GM12878 (cell line): ENCODE measurements around the gene SQSTM1. TPM values are rescaled to one million over a fixed set of nuclear protein-coding genes. Genes with fewer than 3 reads are reported as not detected.

ENCODE experiments used
- ATAC-seq: fragments of 200-7000 bp; cut with Tn5 transposase; 3 replicates; pipeline ENCODE4 v1.9.1; 2020; ENCODE audit warnings: mild to moderate bottlenecking, moderate library complexity
- BruUV-seq: library from RNA; stranded (reverse); fragments of 400-500 nt; replicated peaks from 2 replicates; lab custom pipeline; 2021; lab: Mats Ljungman, UMichigan
- CTCF ChIA-PET: fragments of 300-600 bp; sonication (Branson Sonifier 250); formaldehyde crosslinking; extraction: SDS; loops from one replicate; lab custom pipeline; 2021; ENCODE audit warnings: inconsistent platforms; lab: Yijun Ruan, JAX
- POLR2A ChIA-PET: fragments of 350-600 bp; formaldehyde crosslinking; extraction: SDS; loops from one replicate; lab custom pipeline; 2021; ENCODE audit warnings: inconsistent platforms; lab: Charles Lee
- RAD21 ChIA-PET: fragments of 300-600 bp; sonication (Branson Sonifier 250); formaldehyde crosslinking; loops from one replicate; lab custom pipeline; 2023; ENCODE audit warnings: antibody characterized with exemption; ENCODE audit not compliant: unreplicated experiment; lab: Charles Lee
- SMC1A ChIA-PET: fragments of 300-600 bp; sonication (Branson Sonifier 250); formaldehyde crosslinking; loops from one replicate; lab custom pipeline; 2023; ENCODE audit not compliant: unreplicated experiment, uncharacterized antibody; lab: Charles Lee
- DNase-seq: peaks from one replicate; pipeline ENCODE4 v3.0.0-alpha.2; 2011; ENCODE audit warnings: low read depth, low spot score
- FAIRE-seq: peaks from 3 replicates; lab custom pipeline; 2011; peaks lifted over from hg19 to GRCh38; lab: Jason Lieb, UNC
- H2AFZ ChIP-seq: 2 replicates; pipeline ENCODE4 v1.6.0; 2011; ENCODE audit warnings: low read depth, low read length, control low read depth; ENCODE audit not compliant: control insufficient read depth
- H3K27ac ChIP-seq: 2 replicates; pipeline ENCODE4 v1.5.1; 2011; ENCODE audit warnings: control low read depth; ENCODE audit not compliant: control insufficient read depth, insufficient read depth
- H3K27me3 ChIP-seq, 2 experiments: replicated peaks in 1 of 2; 2 replicates each; pipeline versions ENCODE4 v1.6.0 to v1.6.1; 2011; ENCODE audit warnings: low read length in 1 of 2; ENCODE audit not compliant: control insufficient read depth in 2 of 2, insufficient read depth in 2 of 2
- H3K36me3 ChIP-seq, 2 experiments: 2 replicates each; pipeline ENCODE4 v1.5.1; 2011; ENCODE audit warnings: low read length in 1 of 2; ENCODE audit not compliant: control insufficient read depth in 2 of 2, insufficient read depth in 2 of 2
- H3K4me1 ChIP-seq: 2 replicates; pipeline ENCODE4 v1.6.1; 2011; ENCODE audit warnings: mild to moderate bottlenecking, low read length, moderate library complexity, mixed read lengths; ENCODE audit not compliant: control insufficient read depth, insufficient read depth
- H3K4me2 ChIP-seq: 2 replicates; pipeline ENCODE4 v1.6.0; 2011; ENCODE audit warnings: control low read depth; ENCODE audit not compliant: control insufficient read depth, insufficient read depth
- H3K4me3 ChIP-seq: fragments of 200-600 bp; sonication (generic); 2 replicates; pipeline ENCODE4 v1.5.1; 2016
- H3K79me2 ChIP-seq: 2 replicates; pipeline ENCODE4 v1.6.0; 2011; ENCODE audit warnings: low read length; ENCODE audit not compliant: control insufficient read depth, insufficient read depth
- H3K9ac ChIP-seq: 2 replicates; pipeline ENCODE4 v1.8.0; 2011; ENCODE audit warnings: low read length, control low read depth, mixed read lengths; ENCODE audit not compliant: control insufficient read depth, insufficient read depth
- H3K9me3 ChIP-seq: replicated peaks from 3 replicates; pipeline ENCODE4 v1.5.1; 2011; ENCODE audit warnings: mild to moderate bottlenecking, low read length; ENCODE audit not compliant: control insufficient read depth, insufficient read depth
- H4K20me1 ChIP-seq: 2 replicates; pipeline ENCODE4 v1.6.0; 2011; ENCODE audit not compliant: control insufficient read depth, insufficient read depth
- CBX5 ChIP-seq: sonication (generic); IDR thresholded peaks from 2 replicates; pipeline ENCODE4 v1.6.1; 2016; ENCODE audit warnings: low read depth, moderate library complexity, mild to moderate bottlenecking, inconsistent platforms
- CEBPZ ChIP-seq: fragments of 150-350 bp; IDR thresholded peaks from 2 replicates; pipeline ENCODE4 v1.6.1; 2016; ENCODE audit warnings: low read depth, low read length
- CTCF ChIP-seq, 3 experiments: IDR thresholded peaks in 2 of 3; conservative IDR thresholded peaks in 1 of 3; 2 replicates each; pipeline ENCODE4 v1.5.1; 2011; ENCODE audit warnings: low read depth in 3 of 3, low read length in 3 of 3, mild to moderate bottlenecking in 3 of 3, control low read depth in 2 of 3, moderate library complexity in 2 of 3, inconsistent platforms in 1 of 3, mixed read lengths in 1 of 3; ENCODE audit not compliant: control insufficient read depth in 2 of 3, insufficient read depth in 1 of 3; ENCODE audit errors: extremely low read depth in 1 of 3
- MEF2B ChIP-seq: fragments of 450-650 bp; IDR thresholded peaks from 2 replicates; pipeline ENCODE4 v1.6.1; 2018; ENCODE audit warnings: mild to moderate bottlenecking, moderate library complexity; ENCODE audit not compliant: partially characterized antibody, poor library complexity, severe bottlenecking
- NFYB ChIP-seq: IDR thresholded peaks from 2 replicates; pipeline ENCODE4 v1.6.1; 2011; ENCODE audit warnings: low read depth, mild to moderate bottlenecking, low read length, improper control_type of control experiment, moderate library complexity; ENCODE audit not compliant: insufficient read depth
- NR2F1 ChIP-seq: fragments of 450-650 bp; conservative IDR thresholded peaks from 2 replicates; pipeline ENCODE4 v1.6.1; 2017; ENCODE audit warnings: mild to moderate bottlenecking
- PBX3 ChIP-seq: IDR thresholded peaks from 2 replicates; pipeline ENCODE4 v1.6.1; 2011; ENCODE audit warnings: mild to moderate bottlenecking, low read depth, low read length, moderate library complexity; ENCODE audit not compliant: insufficient replicate concordance
- POLR2A ChIP-seq: IDR thresholded peaks from 2 replicates; pipeline ENCODE4 v1.6.1; 2011; ENCODE audit warnings: low read depth, mild to moderate bottlenecking, low read length
- RUNX3 ChIP-seq: IDR thresholded peaks from 2 replicates; pipeline ENCODE4 v1.6.1; 2012; ENCODE audit warnings: low read length, inconsistent platforms
- TARDBP ChIP-seq: IDR thresholded peaks from 2 replicates; pipeline ENCODE4 v1.6.1; 2016; ENCODE audit warnings: borderline replicate concordance
- ZNF687 ChIP-seq: fragments of 450-650 bp; IDR thresholded peaks from 2 replicates; pipeline ENCODE4 v1.6.1; 2017; ENCODE audit warnings: mild to moderate bottlenecking, moderate library complexity
- WGBS: methylation state at CpG from one replicate; pipeline ENCODE4 v1.1.6; 2016; ENCODE audit warnings: low lambda C conversion rate; ENCODE audit not compliant: insufficient replicate concordance, insufficient coverage; ENCODE audit errors: missing lambda C conversion rate; 5-methylcytosine and 5-hydroxymethylcytosine counted together
- in situ Hi-C: fragments of 300-500 bp; cut with MboI; formaldehyde crosslinking; loops from 9 replicates; pipeline ENCODE4 v1.14.3; 2018; ENCODE audit warnings: mixed read lengths
- intact Hi-C: fragments of 100-400 bp; cut with micrococcal nuclease; formaldehyde crosslinking; loops from one replicate; pipeline ENCODE4 v1.14.2; 2022; ENCODE audit not compliant: unreplicated experiment
- polyA plus RNA-seq, 11 experiments: library from polyadenylated mRNA; depleted of rRNA in 4 of 11; unstranded in 6 of 11; stranded (reverse) in 5 of 11; fragments of >200 nt; fragmentation: Nextera tagmentation in 4 of 11; fragmentation: Illumina TruSeq in 1 of 11; extraction: Ambion mirVana in 4 of 11; extraction: Trizol in 1 of 11; gene quantifications; 1 replicate in 1 of 11; 2 replicates in 10 of 11; pipeline versions ENCODE4 v1.2.1 to v1.2.3, GENCODE V29; 2011 to 2016; ENCODE audit warnings: inconsistent platforms in 2 of 11, missing spikeins in 2 of 11, low read depth in 1 of 11
- total RNA-seq, 4 experiments: library from RNA; depleted of rRNA in 3 of 4; stranded (reverse); fragments of >200 nt in 3 of 4; fragmentation: Illumina TruSeq in 1 of 4; extraction: Trizol in 1 of 4; gene quantifications; 2 replicates each; pipeline versions ENCODE4 v1.2.1 to v1.2.3, GENCODE V29; 2013 to 2021

SQSTM1 gene
- total and polyA plus RNA-seq, 10 of the 15 experiments (the other 5 are each of a cell fraction or from before 2014, with no cell fraction given) = 6.3 to 138 (median 62.1) TPM

- Histone ChIP-seq H3K79me2 (peaks cover 16% of the 10 kb centered on the region), H3K4me2 (peak overlapping the region; percentile 91), H3K27ac (no peak overlapping the region)
- TF ChIP-seq CBX5 = no peak
- peak; percentile 12; the same call in 1 of the 2 replicates for TF ChIP-seq NR2F1
- 0 out of 2 replicates have a peak, but pooled peaks have one; percentile 35 for TF ChIP-seq ZNF687
- TF ChIP-seq CEBPZ = no peak
- no peak for TF ChIP-seq MEF2B
- no peak for TF ChIP-seq TARDBP
- no peak for TF ChIP-seq RUNX3
- peak; percentile 37; the same call in 1 of the 2 replicates for TF ChIP-seq POLR2A
- 0 out of 6 replicates have a peak, but pooled peaks of 2 of the 3 experiments have one; percentile 6 to 13 for TF ChIP-seq CTCF (IDR thresholded peaks at IDR 0.05 in 2 of 3, conservative IDR thresholded peaks at IDR 0.05 in 1 of 3; ENCODE audit: control insufficient read depth in 2 of 3, extremely low read depth in 1 of 3, insufficient read depth in 1 of 3, low read depth in 3 of 3, low read length in 3 of 3)
- TF ChIP-seq PBX3 = no peak
- no peak for TF ChIP-seq NFYB
Measured at GRCh38 chr5:179816796-179817469, 3.8 kb upstream of the SQSTM1 start.

More at GRCh38 chr5:179816796-179817469, 3.8 kb upstream of the SQSTM1 start:
- POLR2A ChIA-PET = no interaction called here
- peak overlapping the region; percentile 64 for H2AFZ ChIP-seq
- SMC1A ChIA-PET = no interaction called here
- H3K9me3 ChIP-seq = no peaks in the 10 kb centered on the region
- WGBS = 6% methylated on average over 48 of the region's 72 CpGs
- BruUV-seq = no TSS peak
- peak overlapping the region; percentile 58; the same call in 1 of the 2 replicates for H3K9ac ChIP-seq
- no peak for DNase-seq
- RAD21 ChIA-PET = interaction anchor here (1.1 to 1.7 kb wide), 2 partner anchors 13 to 15 kb away, joined by 3 to 4 read pairs; no protein-coding TSS in a partner anchor
- intact Hi-C loops (no loop called here), in situ Hi-C loops (loop anchor here (10.0 to 25.0 kb wide), 2 partner anchors 995 to 1692 kb away; partner anchors contain the start of gene MGAT1)
- H3K27me3 ChIP-seq = no peaks in the 10 kb centered on the region
- H3K4me1 ChIP-seq = peaks cover 29% of the 10 kb centered on the region
- peaks cover 1% of the 10 kb centered on the region; the same call in 1 of the 2 replicates for H4K20me1 ChIP-seq
- ATAC-seq = no peak
- FAIRE-seq = no peak
- peak overlapping the region; percentile 41; the same call in 1 of the 2 replicates for H3K4me3 ChIP-seq
- CTCF ChIA-PET = interaction anchor here (0.9 kb wide), 1 partner anchor 101 kb away, joined by 3 read pairs; no protein-coding TSS in a partner anchor
- no peaks in the 10 kb centered on the region; a peak in 1 of 4 replicates for H3K36me3 ChIP-seq
